Measurements from ENCODE around the gene SOWAHD.

DNA sequence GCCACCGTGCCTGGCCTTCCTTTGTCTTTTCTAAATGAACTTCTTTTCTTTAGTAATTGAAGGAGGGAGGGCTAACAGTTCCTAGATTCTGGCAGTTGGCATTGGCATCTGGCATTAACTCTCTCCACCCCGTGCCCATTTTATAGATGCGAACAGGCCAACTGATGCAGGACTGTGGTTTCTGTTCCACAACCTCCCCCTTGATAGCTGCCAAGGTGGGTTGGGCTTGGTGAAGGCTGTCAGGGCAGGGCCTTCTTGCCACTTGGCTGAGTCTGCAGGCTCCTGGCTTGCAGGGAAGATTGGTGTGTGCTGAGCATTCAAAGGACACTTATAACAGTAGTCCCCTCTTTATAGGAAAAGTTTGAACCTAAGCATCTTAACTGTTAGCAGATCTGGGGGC lies 4.3 kb downstream of the SOWAHD start:
- TF ChIP-seq POLR2A (IDR thresholded peaks at IDR 0.05; ENCODE audit: low read depth, low read length) (no peak), POLR2AphosphoS5 (IDR thresholded peaks at IDR 0.05; ENCODE audit: low read depth, low read length) (no peak), TAF1 (IDR thresholded peaks at IDR 0.05; ENCODE audit: borderline replicate concordance, low read depth, low read length) (no peak)
